GM12878 (cell line): ENCODE results near the gene GALK1. TPM values are rescaled to one million over a fixed set of nuclear protein-coding genes. Genes with fewer than 3 reads are reported as not detected.

Experiments used
- ASH2L ChIP-seq: fragments of 300-600, 200-600 bp; sonication (generic); IDR thresholded peaks from 2 replicates; pipeline ENCODE4 v1.6.1; 2017; ENCODE audit warnings: low read depth, mild to moderate bottlenecking, borderline replicate concordance
- BCL3 ChIP-seq: IDR thresholded peaks from 2 replicates; pipeline ENCODE4 v1.6.1; 2011; ENCODE audit warnings: borderline replicate concordance, low read depth, mild to moderate bottlenecking, moderate library complexity, low read length; ENCODE audit not compliant: insufficient read depth, poor library complexity, severe bottlenecking
- CHD2 ChIP-seq: IDR thresholded peaks from 2 replicates; pipeline ENCODE4 v1.6.1; 2011; ENCODE audit warnings: low read depth, low read length, improper control_type of control experiment, borderline replicate concordance
- ETV6 ChIP-seq, 2 experiments: fragments of 450-650 bp in 1 of 2; IDR thresholded peaks in 1 of 2; conservative IDR thresholded peaks in 1 of 2; 2 replicates each; pipeline ENCODE4 v1.6.1; 2014; ENCODE audit warnings: antibody characterized with exemption in 1 of 2, borderline replicate concordance in 1 of 2, low read depth in 1 of 2, mild to moderate bottlenecking in 1 of 2, moderate library complexity in 1 of 2
- HDAC6 ChIP-seq: fragments of 200-600 bp; sonication (generic); IDR thresholded peaks from one replicate; pipeline ENCODE4 v1.8.0; 2017; ENCODE audit warnings: antibody characterized with exemption; ENCODE audit not compliant: unreplicated experiment
- IKZF2 ChIP-seq, 2 experiments: fragments of 450-650 bp; IDR thresholded peaks; 2 replicates each; pipeline ENCODE4 v1.6.1; 2017; ENCODE audit warnings: mild to moderate bottlenecking in 2 of 2, moderate library complexity in 2 of 2
- JUNB ChIP-seq: IDR thresholded peaks from 2 replicates; pipeline ENCODE4 v1.6.1; 2016; ENCODE audit warnings: antibody characterized with exemption, mild to moderate bottlenecking
- KAT2A ChIP-seq: conservative IDR thresholded peaks from 2 replicates; pipeline ENCODE4 v1.6.1; 2011; ENCODE audit warnings: low read depth, low read length; ENCODE audit not compliant: control insufficient read depth
- KDM1A ChIP-seq: fragments of 200-600 bp; sonication (generic); IDR thresholded peaks from 2 replicates; pipeline ENCODE4 v1.6.1; 2016; ENCODE audit warnings: borderline replicate concordance
- MEF2A ChIP-seq: IDR thresholded peaks from 2 replicates; pipeline ENCODE4 v1.6.1; 2011; ENCODE audit warnings: low read depth, mild to moderate bottlenecking, low read length, moderate library complexity; ENCODE audit not compliant: insufficient read depth
- NRF1 ChIP-seq: conservative IDR thresholded peaks from 2 replicates; pipeline ENCODE4 v1.6.1; 2011; ENCODE audit warnings: mild to moderate bottlenecking, low read depth, low read length, improper control_type of control experiment
- PKNOX1 ChIP-seq: fragments of 450-650 bp; IDR thresholded peaks from 2 replicates; pipeline ENCODE4 v1.6.1; 2016; ENCODE audit warnings: mild to moderate bottlenecking
- RELA ChIP-seq: fragments of 450-650 bp; IDR thresholded peaks from 2 replicates; pipeline ENCODE4 v1.8.0; 2014; ENCODE audit warnings: borderline replicate concordance; ENCODE audit not compliant: partially characterized antibody
- RELB ChIP-seq: fragments of 450-650 bp; IDR thresholded peaks from 2 replicates; pipeline ENCODE4 v1.6.1; 2017; ENCODE audit warnings: low read depth, mild to moderate bottlenecking, moderate library complexity
- REST ChIP-seq: IDR thresholded peaks from 2 replicates; pipeline ENCODE4 v1.6.1; 2012; ENCODE audit warnings: mild to moderate bottlenecking, low read depth, low read length
- SMC3 ChIP-seq: IDR thresholded peaks from 2 replicates; pipeline ENCODE4 v1.6.1; 2011; ENCODE audit warnings: low read length, improper control_type of control experiment, borderline replicate concordance
- SRF ChIP-seq, 2 experiments: IDR thresholded peaks; 2 replicates each; pipeline ENCODE4 v1.6.1; 2011; ENCODE audit warnings: low read depth in 2 of 2, low read length in 2 of 2, mild to moderate bottlenecking in 1 of 2, moderate library complexity in 1 of 2
- TARDBP ChIP-seq: IDR thresholded peaks from 2 replicates; pipeline ENCODE4 v1.6.1; 2016; ENCODE audit warnings: borderline replicate concordance
- TBL1XR1 ChIP-seq: IDR thresholded peaks from 2 replicates; pipeline ENCODE4 v1.6.1; 2012; ENCODE audit warnings: low read depth, low read length, improper control_type of control experiment
- TCF3 ChIP-seq: IDR thresholded peaks from 2 replicates; pipeline ENCODE4 v1.6.1; 2012; ENCODE audit warnings: low read depth, mild to moderate bottlenecking, low read length, borderline replicate concordance; ENCODE audit not compliant: insufficient read depth
- ZNF622 ChIP-seq: fragments of 450-650 bp; IDR thresholded peaks from 2 replicates; pipeline ENCODE4 v1.6.1; 2017; ENCODE audit warnings: mild to moderate bottlenecking, inconsistent platforms
- polyA plus RNA-seq, 11 experiments: library from polyadenylated mRNA; depleted of rRNA in 4 of 11; unstranded in 6 of 11; stranded (reverse) in 5 of 11; fragments of >200 nt; fragmentation: Nextera tagmentation in 4 of 11; fragmentation: Illumina TruSeq in 1 of 11; extraction: Ambion mirVana in 4 of 11; extraction: Trizol in 1 of 11; gene quantifications; 1 replicate in 1 of 11; 2 replicates in 10 of 11; pipeline versions ENCODE4 v1.2.1 to v1.2.3, GENCODE V29; 2011 to 2016; ENCODE audit warnings: inconsistent platforms in 2 of 11, missing spikeins in 2 of 11, low read depth in 1 of 11
- total RNA-seq, 4 experiments: library from RNA; depleted of rRNA in 3 of 4; stranded (reverse); fragments of >200 nt in 3 of 4; fragmentation: Illumina TruSeq in 1 of 4; extraction: Trizol in 1 of 4; gene quantifications; 2 replicates each; pipeline versions ENCODE4 v1.2.1 to v1.2.3, GENCODE V29; 2013 to 2021

The GALK1 gene
- total and polyA plus RNA-seq, 10 of the 15 experiments (the other 5 are each of a cell fraction or from before 2014, with no cell fraction given), result 0.21 to 43.8 (median 21.4) TPM

- TF ChIP-seq NRF1 (no peak; the same call in 1 of the 2 replicates), RELB (no peak; the same call in 1 of the 2 replicates), TCF3 (peak; percentile 97), SRF (IDR thresholded peaks at IDR 0.05; ENCODE audit: low read depth in 2 of 2, low read length in 2 of 2) (peak in 1 of 2 experiments; percentile 58; a peak in 1 of 4 replicates), HDAC6 (peak; percentile 96), TBL1XR1 (peak; percentile 78), RELA (peak; percentile 93), CHD2 (peak; percentile 85; the same call in 1 of the 2 replicates), PKNOX1 (peak; percentile 86), REST (peak; percentile 64), IKZF2 (IDR thresholded peaks at IDR 0.05) (0 out of 4 replicates have a peak, but pooled peaks of 1 of the 2 experiments have one; percentile 51), KDM1A (no peak), SMC3 (0 out of 2 replicates have a peak, but pooled peaks have one; percentile 12), MEF2A (no peak), KAT2A (no peak), ETV6 (conservative IDR thresholded peaks at IDR 0.05 in 1 of 2, IDR thresholded peaks at IDR 0.05 in 1 of 2; ENCODE audit: borderline replicate concordance in 1 of 2, low read depth in 1 of 2) (peak in 1 of 2 experiments; percentile 29; a peak in 1 of 4 replicates), JUNB (no peak), TARDBP (0 out of 2 replicates have a peak, but pooled peaks have one; percentile 56), BCL3 (peak; percentile 80), ASH2L (no peak; the same call in 1 of the 2 replicates), ZNF622 (no peak)
These were observed 14.4 kb upstream of the GALK1 start (continued) for GRCh38 chr17:75779250-75779986.
